DMS53 treated with DMSO at 0.1 percent for 48 hours (cell line): ENCODE measurements around the gene RBCK1.
A peak's percentile ranks its signal among the peaks of the same experiment; 100 is the strongest.
"Not testable (repeated sequence)": the region's sequence is repeated elsewhere in the genome, so short reads cannot be mapped to it uniquely, and the experiment has no call there.

ENCODE experiments used
- DNase-seq: peaks from one replicate; lab custom pipeline; 2025; ENCODE audit not compliant: unreplicated experiment; lab: John Stamatoyannopoulos, UW

Gene RBCK1

DNA sequence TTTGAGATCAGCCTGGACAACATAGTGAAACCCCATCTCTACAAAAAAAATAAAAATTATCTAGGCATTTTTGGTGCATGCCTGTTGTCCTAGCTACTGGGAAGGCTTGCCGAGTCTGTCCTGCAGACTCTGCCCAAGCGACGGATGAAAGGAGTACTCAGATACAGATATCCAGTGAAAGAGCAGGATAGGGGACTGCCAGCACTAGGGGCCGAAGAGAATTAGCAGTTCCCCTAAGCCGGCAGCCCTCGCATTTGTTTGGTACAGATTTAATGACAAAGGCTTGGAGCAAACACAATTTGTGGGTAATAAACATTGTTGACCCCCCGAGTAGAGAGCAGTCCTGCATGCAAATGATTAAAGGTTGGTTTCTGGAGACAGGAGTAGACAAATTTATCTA lies 59.7 kb downstream of the RBCK1 start:
- DNase-seq, result no peak

DNA sequence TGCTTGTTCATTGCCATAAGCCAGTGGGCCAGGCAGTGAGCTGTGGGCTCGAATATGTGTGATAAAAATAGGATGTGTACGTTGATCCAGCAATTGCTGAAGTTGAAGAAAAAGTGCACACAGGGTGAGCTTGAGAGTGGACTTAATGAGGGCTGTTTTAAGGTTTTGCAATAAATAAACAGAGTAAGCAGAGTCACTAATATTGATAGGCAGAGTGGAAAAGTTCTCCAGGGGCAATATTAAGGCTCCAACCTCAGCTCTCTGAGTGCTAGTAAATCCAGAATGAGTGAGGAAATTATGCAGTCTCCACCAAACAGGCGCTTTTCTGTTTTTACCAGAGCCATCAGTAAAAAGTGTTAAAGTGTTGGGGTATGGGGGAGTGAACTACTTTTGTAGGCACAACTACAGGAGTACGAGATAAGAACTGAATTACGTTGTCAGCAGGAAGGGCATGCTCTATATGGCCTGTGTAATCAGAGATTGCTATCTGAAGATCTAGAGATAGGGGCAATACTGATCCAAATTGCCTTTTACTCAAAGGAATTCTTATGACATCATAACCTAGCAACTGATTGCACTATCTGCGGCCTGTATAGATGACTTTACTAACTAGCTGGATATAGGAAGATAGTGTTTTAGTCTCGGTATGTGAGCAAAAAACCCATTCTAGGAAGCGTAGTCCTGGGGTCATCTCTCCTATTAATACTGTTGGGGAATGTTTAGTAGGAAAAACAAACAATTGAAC lies 61.8 kb downstream of the RBCK1 start:
- no peak for DNase-seq

DNA sequence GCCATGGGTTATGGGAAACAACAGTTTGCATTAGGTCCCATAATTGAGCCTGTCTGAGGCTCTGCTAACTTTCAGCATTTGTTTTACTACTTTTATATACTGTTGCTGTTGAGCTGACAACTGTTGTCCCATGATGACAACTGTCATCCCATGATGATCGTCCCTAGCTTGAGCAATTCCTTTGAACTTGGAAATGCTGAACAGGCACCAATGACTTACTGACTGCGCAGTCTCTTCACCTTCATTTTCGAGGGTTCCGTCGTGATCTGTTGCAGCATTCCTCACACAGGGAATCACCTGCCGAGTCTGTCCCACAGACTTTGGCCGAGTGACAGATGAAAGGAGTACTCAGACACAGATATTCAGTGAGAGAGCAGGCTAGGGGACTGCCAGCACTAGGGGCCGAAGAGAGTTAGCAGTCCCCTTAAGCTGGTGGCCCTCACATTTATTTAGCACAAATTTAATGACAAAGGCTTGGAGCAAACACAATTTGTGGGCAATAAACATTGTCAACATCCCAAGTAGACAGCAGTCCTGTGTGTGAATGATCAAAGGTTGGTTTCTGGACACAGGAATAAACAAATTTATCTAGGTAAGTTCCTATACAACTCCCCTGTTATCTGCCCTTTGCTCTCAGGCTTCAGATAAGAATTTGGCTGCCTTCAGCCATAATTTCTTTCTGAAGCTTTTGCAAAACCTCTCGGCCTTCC lies 64.2 kb downstream of the RBCK1 start:
- no peak for DNase-seq

DNA sequence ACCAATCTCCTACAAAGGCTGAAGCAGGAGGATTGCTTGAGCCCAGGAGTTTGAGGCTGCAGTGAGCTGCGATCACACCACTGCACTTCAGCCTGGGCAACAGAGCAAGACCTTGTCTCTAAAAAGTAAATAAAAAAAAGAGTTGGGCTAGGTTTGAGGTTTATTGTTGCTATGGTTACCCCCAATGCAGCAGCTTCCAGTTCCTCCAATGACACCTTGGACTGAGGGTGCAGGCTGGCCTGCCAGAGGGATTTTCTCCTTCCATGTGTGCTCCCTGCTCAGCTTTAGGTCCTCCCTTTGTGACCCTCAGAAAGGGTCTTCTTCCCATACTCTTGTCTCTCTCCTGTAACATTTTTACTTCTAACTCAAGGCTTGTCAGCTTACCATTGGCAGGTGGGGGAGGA lies 64.8 kb downstream of the RBCK1 start:
- no peak for DNase-seq

DNA sequence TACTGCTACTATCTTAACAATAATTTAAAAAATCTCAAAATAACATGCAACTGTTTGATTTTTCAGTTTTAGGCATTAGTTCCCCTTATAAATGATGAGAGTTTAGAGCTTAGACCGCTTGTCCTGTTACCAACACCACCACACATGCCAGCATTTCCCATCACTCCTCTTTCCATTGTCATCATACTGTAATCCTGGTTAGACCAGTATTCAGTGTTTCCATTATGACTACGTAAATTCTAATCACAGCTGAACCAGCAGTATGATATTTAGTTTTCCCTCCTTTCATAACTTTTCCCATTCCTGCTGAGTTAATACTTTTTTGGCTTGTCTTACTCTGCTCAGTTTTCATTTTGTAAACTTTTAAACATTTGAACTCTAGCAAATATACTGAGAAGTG lies 66.5 kb downstream of the RBCK1 start:
- no peak for DNase-seq

DNA sequence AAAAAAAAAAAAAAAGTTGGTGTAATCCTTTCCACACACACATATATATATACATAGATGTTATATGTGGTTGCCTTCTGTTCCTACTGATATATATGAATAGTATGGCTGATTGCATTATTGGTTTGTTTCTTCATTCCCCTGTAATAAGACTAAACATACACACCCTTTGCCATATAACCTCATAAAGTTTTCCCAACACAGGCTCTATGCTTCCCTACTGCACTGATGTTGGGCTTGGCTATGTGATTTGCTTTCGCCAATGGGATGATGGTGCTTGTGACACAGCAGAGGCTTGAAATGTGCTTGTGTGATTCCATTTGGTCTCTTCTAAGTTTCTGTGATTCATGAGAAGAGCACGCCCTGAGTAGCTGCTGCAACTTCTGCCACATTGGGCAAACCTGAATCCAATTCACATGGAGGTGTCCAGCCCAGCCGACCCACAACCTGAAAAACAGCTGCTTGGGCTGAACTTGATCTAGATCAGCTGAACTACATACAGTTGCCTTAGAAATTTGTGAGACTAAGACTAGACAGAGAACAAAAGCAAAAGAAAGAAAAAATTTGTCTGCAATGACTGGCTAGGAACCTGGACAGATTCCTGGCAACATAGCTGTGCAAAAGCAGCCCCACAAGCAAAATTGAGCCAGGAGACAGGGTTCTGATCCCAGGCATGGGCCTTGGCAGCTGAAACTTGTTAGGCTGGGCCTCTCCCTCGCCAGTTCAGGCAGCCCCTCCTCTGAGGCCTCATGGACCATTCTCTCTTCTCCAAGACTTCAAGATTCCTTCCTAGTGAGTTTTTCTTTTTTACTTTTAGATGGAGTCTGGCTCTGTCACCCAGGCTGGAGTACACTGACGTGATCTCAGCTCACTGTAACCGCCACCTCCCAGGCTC lies 67.6 kb downstream of the RBCK1 start:
- DNase-seq, result no peak

DNA sequence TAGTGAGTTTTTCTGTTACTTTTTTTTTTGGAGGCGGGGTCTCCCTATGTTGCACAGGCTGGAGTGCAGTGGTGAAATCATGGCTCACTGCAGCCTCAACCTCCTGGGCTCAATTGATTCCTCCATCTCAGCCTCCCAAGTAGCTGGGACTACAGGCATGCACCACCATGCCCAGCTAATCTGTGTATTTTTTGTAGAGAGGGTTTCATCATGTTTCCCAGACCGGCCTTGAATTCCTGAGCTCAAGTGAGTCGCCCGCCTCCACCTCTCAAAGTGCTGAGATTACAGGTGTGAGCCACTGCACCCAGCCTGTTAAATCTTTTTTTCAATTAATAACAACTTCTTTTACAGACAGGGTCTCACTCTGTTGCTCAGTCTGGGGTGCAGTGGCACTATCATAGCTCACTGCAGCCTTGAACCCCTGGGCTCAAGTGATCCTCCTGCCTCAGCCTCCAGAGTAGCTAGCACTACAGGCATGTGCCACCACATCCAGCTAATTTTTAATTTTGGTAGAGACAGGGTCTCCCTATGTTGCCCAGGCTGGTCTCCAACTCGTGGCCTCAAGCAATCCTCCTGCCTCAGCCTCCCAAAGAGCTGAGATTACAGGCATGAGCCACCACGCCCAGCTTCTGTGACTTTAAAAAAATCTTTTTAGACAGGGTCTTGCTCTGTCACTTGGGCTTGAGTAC lies 68.6 kb downstream of the RBCK1 start:
- not testable (repeated sequence) for DNase-seq

DNA sequence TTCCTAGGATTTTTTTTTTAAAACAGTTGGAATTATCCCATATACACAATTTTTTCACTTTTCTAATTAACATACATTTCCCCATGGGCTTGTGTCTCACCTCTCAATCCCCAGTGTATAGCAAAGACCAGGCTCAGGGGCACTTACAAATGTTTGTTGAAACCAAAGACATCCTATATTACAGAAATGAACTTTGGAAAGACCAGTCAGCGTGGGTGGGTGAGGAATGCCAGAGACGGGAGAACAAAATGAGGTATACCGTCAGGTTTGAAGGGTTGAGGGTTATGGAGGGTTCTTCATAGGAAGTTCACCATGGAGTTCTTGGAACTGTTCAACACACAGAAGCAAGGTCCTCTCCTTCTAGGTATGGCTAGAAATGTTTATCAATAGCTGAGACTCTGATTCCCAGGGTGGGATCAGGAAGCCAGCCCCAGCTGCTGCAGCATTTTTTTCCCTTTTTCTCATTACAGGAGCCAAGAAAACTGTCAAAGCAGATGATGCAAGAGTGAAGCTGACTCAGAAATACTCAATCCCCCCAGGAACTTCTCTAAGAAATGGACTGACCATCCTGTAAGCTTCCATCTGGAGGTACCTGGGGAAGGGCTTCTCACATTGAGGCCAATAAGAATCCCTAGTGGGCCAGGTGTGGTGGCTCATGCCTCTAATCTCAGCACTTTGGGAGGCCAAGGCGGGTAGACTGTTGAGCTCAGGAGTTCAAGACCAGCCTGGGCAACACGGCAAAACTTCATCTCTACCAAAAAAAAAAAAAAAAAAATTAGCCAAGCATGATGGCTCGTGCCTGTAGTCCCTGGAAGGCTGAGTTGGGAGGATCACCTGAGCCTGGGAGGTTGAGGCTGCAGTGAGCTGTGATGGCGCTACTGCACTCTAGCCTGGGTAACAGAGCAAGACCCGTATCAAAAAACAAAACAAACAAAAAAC lies 70.2 kb downstream of the RBCK1 start:
- DNase-seq, result no peak

DNA sequence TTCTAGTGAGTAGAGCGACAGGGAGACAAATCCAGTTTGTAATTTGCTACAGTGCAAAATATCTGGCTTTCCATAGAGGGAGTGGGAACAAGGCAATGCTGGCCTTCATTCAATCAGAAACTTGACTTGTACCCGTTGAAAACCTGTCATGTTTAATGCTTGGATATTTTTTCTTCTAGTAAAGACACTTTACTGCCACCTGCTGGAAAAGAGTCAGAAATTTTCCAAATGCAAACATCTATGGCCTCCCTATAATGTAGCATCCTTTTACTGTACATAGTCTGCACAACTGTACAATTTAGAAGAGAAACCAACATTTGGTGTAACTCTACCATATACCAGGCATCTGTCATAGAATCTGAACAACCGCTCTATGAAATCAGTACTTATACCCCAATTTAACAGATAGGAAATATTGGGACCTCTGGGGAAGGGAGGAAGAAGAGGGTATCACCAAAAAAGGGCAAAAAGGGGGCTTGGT lies 70.9 kb downstream of the RBCK1 start:
- peak; percentile 79 for DNase-seq

DNA sequence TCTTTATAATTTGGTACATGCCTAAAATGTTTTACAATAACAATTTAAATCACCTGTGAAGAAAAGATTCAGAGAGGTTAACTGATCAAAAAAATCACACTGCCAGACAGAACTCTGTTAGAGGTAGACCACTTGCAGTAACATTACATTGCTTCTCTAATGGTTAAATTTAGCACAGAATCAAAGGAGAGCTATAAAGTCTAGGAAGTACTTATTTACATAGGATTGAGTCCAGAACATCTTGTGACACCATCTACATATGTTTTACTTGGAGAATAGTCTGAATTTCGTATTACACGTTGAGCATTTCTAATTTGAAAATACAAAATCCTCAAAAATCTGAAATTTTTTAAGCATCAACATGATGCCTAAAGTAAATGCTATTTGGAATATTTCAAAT lies 71.4 kb downstream of the RBCK1 start:
- DNase-seq, result no peak

DNA sequence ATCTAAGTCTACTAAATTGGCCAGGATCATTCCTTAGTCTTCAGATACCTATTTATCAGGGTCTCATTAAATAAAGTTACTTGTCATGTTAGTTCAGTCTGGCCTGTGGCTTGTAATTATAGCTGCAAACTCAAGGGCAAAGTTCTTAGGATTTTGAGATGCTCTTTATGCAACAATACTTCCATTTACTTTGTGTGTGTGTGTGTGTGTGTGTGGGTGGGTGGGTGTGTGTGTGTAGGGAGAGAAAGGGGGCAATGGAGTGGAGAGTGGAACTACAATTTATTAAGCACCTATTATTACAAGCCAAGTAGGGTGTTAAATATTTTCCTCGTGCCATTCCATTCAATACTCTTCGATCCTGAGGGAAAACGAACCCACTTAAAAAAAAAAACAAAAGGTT lies 71.9 kb downstream of the RBCK1 start:
- DNase-seq, result no peak

DNA sequence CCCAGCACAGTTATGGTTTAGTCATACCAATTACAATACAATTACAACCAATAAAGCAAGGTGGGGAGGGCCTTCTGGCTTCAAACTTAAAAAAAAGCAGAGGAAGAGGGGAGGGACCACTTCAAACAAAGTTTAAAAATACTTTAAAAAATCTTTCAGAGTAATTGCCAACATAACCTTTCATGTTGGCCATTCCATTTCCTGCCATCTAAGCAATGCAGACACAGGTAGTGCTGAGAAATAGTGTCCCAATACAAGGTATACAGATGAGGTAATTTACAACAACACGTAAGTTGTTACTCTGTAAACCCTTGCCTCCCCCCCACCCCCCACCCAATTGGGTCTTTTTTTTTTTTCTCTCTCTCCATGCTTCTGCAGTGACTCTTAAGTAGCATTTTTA lies 73.1 kb downstream of the RBCK1 start:
- no peak for DNase-seq
